Lower lobe of right lung (tissue), 2 donors: Measurements from ENCODE around the gene PDK1. TPM values are rescaled to one million over a fixed set of nuclear protein-coding genes. Genes with fewer than 3 reads are reported as not detected.

Source experiments
- ATAC-seq, 2 donors: fragments of 200-7000 bp; cut with Tn5 transposase; one replicate each; pipeline ENCODE4 v1.9.1; 2020 to 2022; ENCODE audit warnings: mild to moderate bottlenecking in 2 of 2, moderate library complexity in 2 of 2
- DNase-seq: peaks from one replicate; pipeline ENCODE4 v3.0.0-alpha.2; 2020
- H3K27ac ChIP-seq: fragments of 200-600 bp; one replicate; pipeline ENCODE4 v1.8.0; 2022
- H3K27me3 ChIP-seq: fragments of 200-600 bp; one replicate; pipeline ENCODE4 v1.8.0; 2022; ENCODE audit warnings: low read depth
- H3K36me3 ChIP-seq: fragments of 200-600 bp; one replicate; pipeline ENCODE4 v1.8.0; 2022; ENCODE audit warnings: mild to moderate bottlenecking
- H3K4me1 ChIP-seq: fragments of 200-600 bp; one replicate; pipeline ENCODE4 v1.8.0; 2022
- H3K4me3 ChIP-seq: fragments of 200-600 bp; one replicate; pipeline ENCODE4 v1.8.0; 2022; ENCODE audit warnings: mild to moderate bottlenecking
- H3K9me3 ChIP-seq: fragments of 200-600 bp; one replicate; pipeline ENCODE4 v1.8.0; 2022
- intact Hi-C: fragments of 100-400 bp; cut with DNase I; formaldehyde crosslinking; loops from one replicate; pipeline ENCODE4 v1.11.0; 2022
- total RNA-seq: library from RNA; stranded (reverse); fragmentation: NEBNext Ultra II Directional; extraction: Animal tissue kit (Norgen Biotek cat#: 25700); gene quantifications from one replicate; pipeline ENCODE4 v1.2.1, GENCODE V29; 2021
- TF ChIP-seq, protein P1 (sequence below): fragments of 200-600 bp; IDR thresholded peaks from one replicate; pipeline ENCODE4 v1.8.0; 2022; ENCODE audit warnings: antibody characterized with exemption, mild to moderate bottlenecking
- donor health status: DM: no; HTN: yes; CAD: no; lungs with severe emphysema.

The PDK1 gene
- total RNA-seq, 1 donor from 2014 or later: 9.5 TPM

- no peak for DNase-seq
- intact Hi-C loops: no loop called here
- H3K9me3 ChIP-seq: no peaks in the 10 kb centered on the region
- TF ChIP-seq, protein P1, sequence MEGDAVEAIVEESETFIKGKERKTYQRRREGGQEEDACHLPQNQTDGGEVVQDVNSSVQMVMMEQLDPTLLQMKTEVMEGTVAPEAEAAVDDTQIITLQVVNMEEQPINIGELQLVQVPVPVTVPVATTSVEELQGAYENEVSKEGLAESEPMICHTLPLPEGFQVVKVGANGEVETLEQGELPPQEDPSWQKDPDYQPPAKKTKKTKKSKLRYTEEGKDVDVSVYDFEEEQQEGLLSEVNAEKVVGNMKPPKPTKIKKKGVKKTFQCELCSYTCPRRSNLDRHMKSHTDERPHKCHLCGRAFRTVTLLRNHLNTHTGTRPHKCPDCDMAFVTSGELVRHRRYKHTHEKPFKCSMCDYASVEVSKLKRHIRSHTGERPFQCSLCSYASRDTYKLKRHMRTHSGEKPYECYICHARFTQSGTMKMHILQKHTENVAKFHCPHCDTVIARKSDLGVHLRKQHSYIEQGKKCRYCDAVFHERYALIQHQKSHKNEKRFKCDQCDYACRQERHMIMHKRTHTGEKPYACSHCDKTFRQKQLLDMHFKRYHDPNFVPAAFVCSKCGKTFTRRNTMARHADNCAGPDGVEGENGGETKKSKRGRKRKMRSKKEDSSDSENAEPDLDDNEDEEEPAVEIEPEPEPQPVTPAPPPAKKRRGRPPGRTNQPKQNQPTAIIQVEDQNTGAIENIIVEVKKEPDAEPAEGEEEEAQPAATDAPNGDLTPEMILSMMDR: no peak
- no peak overlapping the region for H3K27ac ChIP-seq
- H3K27me3 ChIP-seq: no peaks in the 10 kb centered on the region
- no peaks in the 10 kb centered on the region for H3K36me3 ChIP-seq
- no peak overlapping the region for H3K4me3 ChIP-seq
- no peaks in the 10 kb centered on the region for H3K4me1 ChIP-seq
- no peak for ATAC-seq
Measured at GRCh38 chr2:172613040-172613439, 57.1 kb downstream of the PDK1 start.

DNA sequence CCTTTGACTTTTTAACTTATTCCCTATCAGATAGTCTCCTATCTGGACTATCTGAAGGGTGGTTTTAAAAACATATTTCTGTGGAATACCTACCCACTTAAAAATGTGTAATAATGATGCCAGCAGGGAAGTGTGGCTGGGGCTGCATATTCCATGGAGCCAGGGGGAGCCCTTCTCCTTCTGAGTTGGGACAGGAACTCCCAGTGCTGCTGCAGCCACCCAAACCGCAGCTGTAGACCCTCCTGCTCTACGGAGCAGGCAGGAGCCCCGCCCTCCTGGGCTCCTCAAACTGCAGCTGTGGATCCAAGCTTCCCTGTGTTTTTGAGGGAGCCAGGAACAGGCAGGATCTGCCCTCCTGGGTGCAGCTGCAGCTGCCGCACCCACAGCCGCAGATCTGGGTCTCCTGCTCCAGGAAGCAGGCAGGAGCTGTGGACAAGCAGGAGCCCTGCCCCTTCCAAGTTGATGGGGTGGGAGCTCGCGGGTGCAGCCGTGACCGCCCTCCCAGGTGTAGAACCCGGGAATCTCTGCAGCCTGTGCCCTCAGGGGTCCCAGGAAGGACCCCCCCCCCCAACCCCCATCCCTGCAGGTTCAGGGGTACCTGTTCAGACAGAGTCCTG, 57.8 kb downstream of the PDK1 start:
- Histone ChIP-seq H3K4me3 (no peak overlapping the region), H3K9me3 (no peaks in the 10 kb centered on the region), H3K4me1 (no peaks in the 10 kb centered on the region), H3K36me3 (no peaks in the 10 kb centered on the region), H3K27ac (no peak overlapping the region), H3K27me3 (no peaks in the 10 kb centered on the region)
- ATAC-seq: no peak
- intact Hi-C loops: no loop called here
- DNase-seq: no peak
- TF ChIP-seq, protein P1: no peak

- Histone ChIP-seq H3K36me3 (no peaks in the 10 kb centered on the region), H3K9me3 (no peaks in the 10 kb centered on the region), H3K4me3 (no peak overlapping the region), H3K27me3 (no peaks in the 10 kb centered on the region), H3K4me1 (no peaks in the 10 kb centered on the region), H3K27ac (no peak overlapping the region)
- intact Hi-C loops: no loop called here
- no peak for ATAC-seq
- DNase-seq: no peak
- TF ChIP-seq, protein P1: no peak
Measured at GRCh38 chr2:172614932-172615331, 59.0 kb downstream of the PDK1 start.

- intact Hi-C loops: no loop called here
- DNase-seq (no peak), ATAC-seq (no peak)
- H3K36me3 ChIP-seq: no peaks in the 10 kb centered on the region
- no peaks in the 10 kb centered on the region for H3K4me1 ChIP-seq
- no peak overlapping the region for H3K27ac ChIP-seq
- H3K9me3 ChIP-seq: no peaks in the 10 kb centered on the region
- TF ChIP-seq, protein P1: no peak
- H3K27me3 ChIP-seq: no peaks in the 10 kb centered on the region
- H3K4me3 ChIP-seq: no peak overlapping the region
Measured at GRCh38 chr2:172615727-172616261, 59.9 kb downstream of the PDK1 start.

DNA sequence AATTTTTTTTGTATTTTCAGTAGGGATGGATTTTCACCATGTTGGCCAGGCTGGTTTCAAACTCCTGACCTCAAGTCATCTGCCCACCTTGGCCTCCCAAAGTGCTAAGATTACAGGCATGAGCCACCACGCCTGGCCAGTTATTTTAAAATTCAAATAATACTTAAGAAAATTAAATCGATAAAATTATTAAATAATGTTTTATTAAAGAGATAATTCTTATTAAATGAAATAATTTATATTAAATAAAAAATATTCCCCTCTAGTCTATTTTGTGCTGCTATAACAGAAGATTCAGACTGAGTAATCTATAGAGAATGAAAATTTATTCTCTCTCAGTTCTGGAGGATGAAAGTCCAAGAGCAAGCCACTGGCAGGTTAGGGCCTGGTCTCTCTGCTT, 61.2 kb downstream of the PDK1 start:
- Histone ChIP-seq H3K27me3 (no peaks in the 10 kb centered on the region), H3K36me3 (no peaks in the 10 kb centered on the region), H3K9me3 (no peaks in the 10 kb centered on the region)

More for the DNA sequence above, 61.2 kb downstream of the PDK1 start:
- intact Hi-C loops: no loop called here
- Histone ChIP-seq H3K4me3 (no peak overlapping the region), H3K27ac (no peak overlapping the region), H3K4me1 (no peaks in the 10 kb centered on the region)
- no peak for DNase-seq
- TF ChIP-seq, protein P1: no peak
- no peak for ATAC-seq
